ENCODE data around the gene SPDYA.

- no peak for TF ChIP-seq CTCF (IDR thresholded peaks at IDR 0.05; ENCODE audit: insufficient read depth, low read depth, low read length)
- TF ChIP-seq EZH2 (IDR thresholded peaks at IDR 0.05; ENCODE audit: insufficient read depth, low read length) = no peak
Measured at GRCh38 chr2:28896906-28897305, 86.3 kb downstream of the SPDYA start.

Measured in astrocyte (in vitro differentiated cells and primary cell).